ENCODE measurements around the gene ING3.
A peak's percentile ranks its signal among the peaks of the same experiment; 100 is the strongest.

Gene ING3

GRCh38 chr7:121015560-121015959 is 65.0 kb downstream of the ING3 start:
- H3K4me3 ChIP-seq (ENCODE audit: low read depth, low read length): no peak overlapping the region
- TF ChIP-seq CTCF (IDR thresholded peaks at IDR 0.05; ENCODE audit: insufficient read depth, low read length, missing control alignments): no peak
- ChIA-PET CTCF (interaction anchor here (1.2 to 3.6 kb wide), 6 partner anchors 12 to 84 kb away, joined by 3 to 20 read pairs (median 5); no protein-coding TSS in a partner anchor), POLR2A (no interaction called here)
- no peak for DNase-seq (ENCODE audit: low read depth, low spot score)

- no peak overlapping the region for H3K4me3 ChIP-seq (ENCODE audit: low read depth, low read length)
- POLR2A ChIA-PET: interaction anchor here (0.8 kb wide), 1 partner anchor 15 kb away, joined by 3 read pairs; no protein-coding TSS in a partner anchor
- TF ChIP-seq CTCF (IDR thresholded peaks at IDR 0.05; ENCODE audit: insufficient read depth, low read length, missing control alignments): no peak
- DNase-seq (ENCODE audit: low read depth, low spot score): peak; percentile 62
- CTCF ChIA-PET: interaction anchor here (0.6 to 3.6 kb wide), 8 partner anchors 9 to 211 kb away, joined by 3 to 20 read pairs (median 4); no protein-coding TSS in a partner anchor
These were observed 66.4 kb downstream of the ING3 start for GRCh38 chr7:121016966-121017365.

- H3K4me3 ChIP-seq (ENCODE audit: low read depth, low read length): no peak overlapping the region
- TF ChIP-seq CTCF (IDR thresholded peaks at IDR 0.05; ENCODE audit: insufficient read depth, low read length, missing control alignments): no peak
- no peak for DNase-seq (ENCODE audit: low read depth, low spot score)
- ChIA-PET POLR2A (interaction anchor here (0.8 kb wide), 1 partner anchor 15 kb away, joined by 3 read pairs; no protein-coding TSS in a partner anchor), CTCF (interaction anchor here (0.6 to 3.6 kb wide), 4 partner anchors 10 to 91 kb away, joined by 3 to 20 read pairs (median 7); no protein-coding TSS in a partner anchor)
These were observed 67.0 kb downstream of the ING3 start for GRCh38 chr7:121017586-121017985.

GRCh38 chr7:121019018-121019417 is 68.4 kb downstream of the ING3 start:
- TF ChIP-seq CTCF (IDR thresholded peaks at IDR 0.05; ENCODE audit: insufficient read depth, low read length, missing control alignments): no peak
- no peak for DNase-seq (ENCODE audit: low read depth, low spot score)
- H3K4me3 ChIP-seq (ENCODE audit: low read depth, low read length): no peak overlapping the region
- ChIA-PET POLR2A (no interaction called here), CTCF (no interaction called here)

- CTCF ChIA-PET: no interaction called here
- no peak overlapping the region for H3K4me3 ChIP-seq (ENCODE audit: low read depth, low read length)
- no peak for DNase-seq (ENCODE audit: low read depth, low spot score)
- TF ChIP-seq CTCF (IDR thresholded peaks at IDR 0.05; ENCODE audit: insufficient read depth, low read length, missing control alignments): no peak
- POLR2A ChIA-PET: no interaction called here
These were observed 69.8 kb downstream of the ING3 start for GRCh38 chr7:121020249-121020988.
